Motor neuron (in vitro differentiated cells): Measurements from ENCODE around the gene CPN1. TPM values are rescaled to one million over a fixed set of nuclear protein-coding genes. Genes with fewer than 3 reads are reported as not detected.
"Not testable (repeated sequence)": the region's sequence is repeated elsewhere in the genome, so short reads cannot be mapped to it uniquely, and the experiment has no call there.

Experiments
- ATAC-seq, 8 experiments: fragments of 200-7000 bp; cut with Tn5 transposase; replicated peaks in 6 of 8; 2 replicates each; pipeline ENCODE4 v1.8.0; 2021; ENCODE audit warnings: mild to moderate bottlenecking in 8 of 8, moderate library complexity in 8 of 8
- H3K27ac ChIP-seq, 2 donors: fragments of 250-450 bp; sonication (Bioruptor Pico); 2 replicates each; pipeline ENCODE4 v1.9.0; 2021; ENCODE audit warnings: antibody characterized with exemption in 2 of 2, mild to moderate bottlenecking in 2 of 2, moderate library complexity in 1 of 2
- H3K4me1 ChIP-seq, 2 donors: fragments of 250-450 bp; sonication (Bioruptor Pico); replicated peaks in 1 of 2; 2 replicates each; pipeline ENCODE4 v1.6.1; 2021; ENCODE audit warnings: antibody characterized with exemption in 2 of 2, mild to moderate bottlenecking in 2 of 2, moderate library complexity in 1 of 2
- H3K4me3 ChIP-seq, 5 donors: fragments of 250-450 bp; sonication (Bioruptor Pico); 2 replicates each; pipeline ENCODE4 v1.9.0; 2021; ENCODE audit warnings: antibody characterized with exemption in 5 of 5, mild to moderate bottlenecking in 5 of 5, moderate library complexity in 4 of 5
- WGBS, 10 experiments: fragments of 450-650 bp; shearing (Covaris generic); methylation state at CpG; one replicate each; pipeline ENCODE4 v1.0.0; 2022; 5-methylcytosine and 5-hydroxymethylcytosine counted together
- in situ Hi-C, 9 experiments: fragments of 400-800 bp; cut with MboI; loops; one replicate each; pipeline ENCODE4 v1.15.0; 2021; ENCODE audit warnings: low sequenced_read_pairs in 9 of 9, low pct_unique_long_range_greater_than_20kb in 2 of 9; ENCODE audit not compliant: unreplicated experiment in 9 of 9
- total RNA-seq, 8 experiments: library from RNA; unstranded; fragments of 300-600 nt; gene quantifications; 2 replicates each; pipeline versions ENCODE4 v1.2.3 to v1.2.4, GENCODE V29; 2022

The CPN1 gene
- total RNA-seq, 8 experiments from 2014 or later: 0.87 TPM; not detected in 7

DNA sequence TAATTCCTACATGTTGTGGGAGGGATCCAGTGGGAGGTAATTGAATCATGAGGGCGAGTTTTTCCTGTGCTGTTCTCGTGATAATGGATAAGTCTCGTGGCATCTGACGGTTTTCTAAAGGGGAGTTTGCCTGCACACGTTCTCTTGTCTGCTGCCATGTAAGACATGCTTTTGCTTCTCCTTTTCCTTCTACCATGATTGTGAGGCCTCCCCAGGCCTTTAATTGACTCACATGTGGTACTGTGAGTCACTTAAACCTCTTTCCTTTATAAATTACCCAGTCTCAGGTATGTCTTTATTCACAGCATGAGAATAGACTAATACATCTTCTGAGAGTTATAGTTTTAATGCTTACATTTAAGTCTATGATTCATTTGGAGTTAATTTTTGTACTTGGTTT, 22.6 kb upstream of the CPN1 start:
- no peak for ATAC-seq
- H3K4me3 ChIP-seq: no peak overlapping the region
- WGBS, 10 experiments: 44 to 90% (median 80%) methylated on average over 1 to 5 of the region's 5 CpGs; no CpG with 5 or more reads in 1 of the 10 experiments
- in situ Hi-C loops: no loop called here
- H3K4me1 ChIP-seq: no peaks in the 10 kb centered on the region
- H3K27ac ChIP-seq: no peak overlapping the region

DNA sequence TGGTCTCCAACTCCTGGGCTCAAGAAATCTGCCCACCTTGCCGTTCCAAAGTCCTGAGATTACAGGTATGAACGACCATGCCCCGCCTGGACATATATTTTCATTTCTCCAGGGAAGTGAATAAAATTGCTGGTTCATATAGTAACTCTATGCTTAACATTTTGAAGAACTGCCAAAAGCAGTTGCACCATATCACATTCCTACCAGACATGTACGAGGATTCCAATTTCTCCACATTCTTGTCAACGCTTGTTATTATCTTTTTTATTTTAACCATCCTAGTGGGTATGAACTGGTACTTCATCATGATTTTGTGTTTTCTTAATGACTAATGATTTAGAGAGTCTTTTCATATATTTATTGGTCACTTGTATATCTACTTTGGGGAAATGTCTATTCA, 21.9 kb upstream of the CPN1 start:
- 61 to 100% (median 86%) methylated on average over 1 to 5 of the region's 5 CpGs for WGBS, 10 experiments
- no peak overlapping the region for H3K4me3 ChIP-seq
- in situ Hi-C loops: no loop called here

GRCh38 chr10:100101192-100102076, 19.8 kb upstream of the CPN1 start:
- in situ Hi-C loops: no loop called here
- ATAC-seq: peak in 3 of 8 experiments; percentile 42 to 79 (median 68)
- Histone ChIP-seq H3K27ac (no peak overlapping the region), H3K4me3 (no peak overlapping the region), H3K4me1 (no peaks in the 10 kb centered on the region)
- 36 to 90% (median 62%) methylated on average over 2 to 6 of the region's 6 CpGs for WGBS, 10 experiments

More for the DNA sequence above, 21.9 kb upstream of the CPN1 start:
- no peak for ATAC-seq
- Histone ChIP-seq H3K4me1 (no peaks in the 10 kb centered on the region), H3K27ac (no peak overlapping the region)

GRCh38 chr10:100100651-100101184, 19.0 kb upstream of the CPN1 start:
- no peaks in the 10 kb centered on the region for H3K4me1 ChIP-seq
- no peak overlapping the region for H3K27ac ChIP-seq
- 50 to 83% (median 67%) methylated on average over 1 to 6 of the region's 6 CpGs for WGBS, 10 experiments
- ATAC-seq: peak in 3 of 8 experiments; percentile 24 to 62 (median 27)
- no peak overlapping the region for H3K4me3 ChIP-seq
- in situ Hi-C loops: no loop called here

- no peak overlapping the region for H3K27ac ChIP-seq
- no peaks in the 10 kb centered on the region for H3K4me1 ChIP-seq
- WGBS, 10 experiments: 35 to 81% (median 61%) methylated on average over 1 to 6 of the region's 6 CpGs; no CpG with 5 or more reads in 1 of the 10 experiments
- ATAC-seq: no peak
- H3K4me3 ChIP-seq: no peak overlapping the region
- in situ Hi-C loops: no loop called here
These were observed 7.6 kb upstream of the CPN1 start for GRCh38 chr10:100089241-100089640.

DNA sequence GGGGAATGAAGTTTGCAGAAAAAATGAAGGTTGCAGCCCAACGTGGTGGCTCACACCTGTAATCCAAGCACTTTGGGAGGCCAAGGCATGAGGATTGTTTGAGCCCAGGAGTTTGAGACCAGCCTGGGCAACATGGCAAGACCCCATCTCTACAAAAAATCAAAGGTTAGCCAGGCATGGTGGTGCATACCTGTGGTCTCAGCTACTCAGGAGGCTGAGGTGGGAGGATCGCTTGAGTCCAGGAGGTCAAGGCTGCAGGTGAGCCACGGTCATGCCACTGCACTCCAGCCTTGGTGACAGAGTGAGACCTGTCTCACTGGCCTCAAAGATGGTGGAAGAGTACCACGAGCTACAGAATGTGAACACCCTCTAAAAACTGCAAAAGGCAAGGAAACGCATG, 5.0 kb upstream of the CPN1 start:
- 30 to 75% (median 52%) methylated on average over 1 to 3 of the region's 5 CpGs; no CpG with 5 or more reads in 5 of the 10 experiments for WGBS, 10 experiments
- H3K4me1 ChIP-seq, H3K4me3 ChIP-seq, in situ Hi-C loops, H3K27ac ChIP-seq, ATAC-seq: not testable (repeated sequence)

DNA sequence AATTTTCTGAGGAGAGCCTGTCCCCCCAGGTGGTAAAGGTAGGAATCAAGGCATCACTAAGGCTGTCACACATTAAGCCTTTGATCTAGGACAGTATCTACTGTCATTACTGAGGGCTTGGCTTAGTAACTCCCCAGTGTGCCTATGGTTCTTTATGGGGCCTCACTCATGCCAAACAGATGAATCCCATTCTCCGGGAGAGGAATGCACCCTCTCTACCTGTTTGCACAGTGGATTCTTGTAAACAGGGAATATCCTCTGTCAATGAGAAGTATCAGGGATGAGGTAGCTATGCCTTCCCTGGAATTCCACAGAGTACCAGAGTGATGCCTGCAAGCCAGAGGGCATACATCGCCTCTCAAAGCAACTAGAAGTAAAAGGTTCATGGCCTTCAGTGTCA, 3.9 kb upstream of the CPN1 start:
- ATAC-seq: peak in 1 of 8 experiments; percentile 9
- H3K4me3 ChIP-seq: no peak overlapping the region
- 60 to 100% (median 83%) methylated on average over 1 to 2 of the region's 2 CpGs; no CpG with 5 or more reads in 6 of the 10 experiments for WGBS, 10 experiments

GRCh38 chr10:100083623-100084022, 2.0 kb upstream of the CPN1 start:
- Histone ChIP-seq H3K4me3 (no peak overlapping the region), H3K27ac (no peak overlapping the region), H3K4me1 (no peaks in the 10 kb centered on the region)
- in situ Hi-C loops: no loop called here
- 73 to 100% (median 89%) methylated on average over 1 of the region's 1 CpG; no CpG with 5 or more reads in 3 of the 10 experiments for WGBS, 10 experiments
- ATAC-seq: no peak

More for the DNA sequence above, 3.9 kb upstream of the CPN1 start:
- in situ Hi-C loops: no loop called here
- no peak overlapping the region for H3K27ac ChIP-seq
- no peaks in the 10 kb centered on the region for H3K4me1 ChIP-seq

- H3K4me1 ChIP-seq, H3K27ac ChIP-seq, H3K4me3 ChIP-seq, ATAC-seq, in situ Hi-C loops: not testable (repeated sequence)
These were observed 607 bp upstream of the CPN1 start for GRCh38 chr10:100082276-100082675.

GRCh38 chr10:100076750-100077149, 4.9 kb downstream of the CPN1 start:
- WGBS, 10 experiments: 11 to 100% (median 70%) methylated on average over 1 to 2 of the region's 2 CpGs; no CpG with 5 or more reads in 2 of the 10 experiments
- Histone ChIP-seq H3K4me3 (no peak overlapping the region), H3K4me1 (no peaks in the 10 kb centered on the region), H3K27ac (no peak overlapping the region)
- in situ Hi-C loops: no loop called here
- ATAC-seq: no peak

DNA sequence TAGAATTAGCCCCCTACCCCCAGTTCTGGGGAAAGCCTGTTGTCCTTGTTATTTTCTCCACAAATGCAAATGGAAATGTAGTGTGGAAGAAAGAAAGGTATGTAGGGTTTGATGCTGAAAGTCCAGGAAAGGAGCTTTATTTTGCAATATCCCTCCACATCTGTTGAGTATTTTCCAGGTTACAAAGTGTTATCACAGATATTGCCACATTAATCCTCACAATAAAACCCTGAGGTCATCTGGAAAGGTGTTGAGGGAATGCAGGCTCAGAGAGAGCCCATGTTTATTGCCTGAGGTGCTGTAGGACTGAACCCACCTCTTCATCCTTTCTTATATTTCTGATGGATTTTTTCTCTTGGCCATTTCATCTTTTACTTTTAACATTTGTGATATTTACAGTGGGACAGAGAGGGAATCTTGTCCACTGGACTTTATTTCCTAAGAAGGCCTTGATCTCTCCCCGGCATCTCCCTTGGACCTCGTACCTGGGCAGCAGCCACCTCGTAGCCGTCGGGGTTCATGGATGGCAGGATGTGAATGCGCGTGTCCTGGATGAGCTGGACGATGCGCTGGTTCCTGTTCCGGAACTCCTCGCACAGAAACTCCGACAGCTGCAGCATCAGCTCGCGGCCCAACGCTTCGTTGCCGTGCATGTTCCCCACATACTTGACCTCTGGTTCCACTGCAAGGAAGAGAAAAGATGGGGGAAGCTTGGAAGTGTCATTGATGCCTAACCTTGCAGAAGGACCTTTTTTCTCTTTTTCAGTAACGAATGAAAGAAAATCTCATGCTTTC, 6.0 kb downstream of the CPN1 start:
- no peak overlapping the region for H3K27ac ChIP-seq
- no peaks in the 10 kb centered on the region for H3K4me1 ChIP-seq
- H3K4me3 ChIP-seq: no peak overlapping the region
- in situ Hi-C loops: no loop called here
- ATAC-seq: no peak
- 60 to 100% (median 89%) methylated on average over 1 to 11 of the region's 18 CpGs; no CpG with 5 or more reads in 3 of the 10 experiments for WGBS, 10 experiments

DNA sequence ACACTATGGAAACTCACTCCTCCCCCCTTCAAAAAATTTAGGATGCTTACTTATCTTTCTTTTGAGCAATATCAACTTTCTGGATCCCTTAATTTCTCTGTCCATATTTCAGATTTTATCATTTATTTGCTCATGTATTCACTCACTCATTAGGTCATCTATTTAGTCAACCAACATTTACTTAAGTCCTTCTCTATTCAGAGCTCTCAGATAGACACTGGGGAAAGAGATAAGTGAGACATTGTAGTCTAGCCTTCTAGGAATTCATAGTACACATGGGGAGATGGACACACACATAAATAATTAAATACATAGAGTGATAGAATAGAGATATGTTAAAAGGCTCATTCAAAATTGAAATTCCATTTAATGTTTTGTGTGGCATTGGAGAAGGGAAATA, 9.2 kb downstream of the CPN1 start:
- Histone ChIP-seq H3K4me3 (no peak overlapping the region), H3K4me1 (no peaks in the 10 kb centered on the region), H3K27ac (no peak overlapping the region)
- in situ Hi-C loops: no loop called here
- peak in 2 of 8 experiments; percentile 16 to 54 for ATAC-seq

GRCh38 chr10:100071529-100071928, 10.1 kb downstream of the CPN1 start:
- peak in 2 of 8 experiments; percentile 53 to 96 for ATAC-seq
- H3K4me3 ChIP-seq: no peak overlapping the region
- in situ Hi-C loops: no loop called here
- WGBS, 10 experiments: 17 to 100% (median 71%) methylated on average over 1 to 2 of the region's 2 CpGs; no CpG with 5 or more reads in 3 of the 10 experiments
- no peak overlapping the region for H3K27ac ChIP-seq
- H3K4me1 ChIP-seq: no peaks in the 10 kb centered on the region
